Fibroblast of skin of right biceps (primary cell): Measurements from ENCODE around the gene CCDC15.
A peak's percentile ranks its signal among the peaks of the same experiment; 100 is the strongest.
"Not testable (repeated sequence)": the region's sequence is repeated elsewhere in the genome, so short reads cannot be mapped to it uniquely, and the experiment has no call there.

Experiments used
- DNase-seq: peaks from one replicate; pipeline ENCODE4 v3.0.0-alpha.2; 2013

CCDC15 gene

GRCh38 chr11:125016413-125016812 lies 62.4 kb downstream of the CCDC15 start:
- DNase-seq, result no peak

GRCh38 chr11:125020342-125020741 lies 66.3 kb downstream of the CCDC15 start:
- no peak for DNase-seq

- DNase-seq, result no peak
Measured at GRCh38 chr11:125022551-125022950, 68.5 kb downstream of the CCDC15 start.

- DNase-seq, result no peak
Measured at GRCh38 chr11:125025968-125026367, 72.0 kb downstream of the CCDC15 start.

- DNase-seq, result not testable (repeated sequence)
Measured at GRCh38 chr11:125029431-125029830, 75.4 kb downstream of the CCDC15 start.

GRCh38 chr11:125036933-125037332 lies 82.9 kb downstream of the CCDC15 start:
- peak; percentile 89 for DNase-seq

GRCh38 chr11:125049164-125049792 lies 95.3 kb downstream of the CCDC15 start:
- DNase-seq, result no peak

GRCh38 chr11:125052047-125052446 lies 98.0 kb downstream of the CCDC15 start:
- no peak for DNase-seq

- DNase-seq, result no peak
Measured at GRCh38 chr11:125053167-125053566, 99.2 kb downstream of the CCDC15 start.

- no peak for DNase-seq
Measured at GRCh38 chr11:125055107-125055715, 101.2 kb downstream of the CCDC15 start.

- not testable (repeated sequence) for DNase-seq
Measured at GRCh38 chr11:125056111-125056510, 102.1 kb downstream of the CCDC15 start.

- DNase-seq, result no peak
Measured at GRCh38 chr11:125056931-125057692, 103.1 kb downstream of the CCDC15 start.

GRCh38 chr11:125057693-125058016 lies 103.7 kb downstream of the CCDC15 start:
- DNase-seq, result no peak

GRCh38 chr11:125061281-125061680 lies 107.3 kb downstream of the CCDC15 start:
- no peak for DNase-seq

- DNase-seq, result no peak
Measured at GRCh38 chr11:125062218-125062930, 108.4 kb downstream of the CCDC15 start.

- peak; percentile 52 for DNase-seq
Measured at GRCh38 chr11:125062931-125063428, 109.0 kb downstream of the CCDC15 start, which contains the start of gene SLC37A2. Gene SLC37A2, plus strand, starts transcription at chr11:125063305. Its CDS starts 63 bp downstream, at chr11:125063368.

- no peak for DNase-seq
Measured at GRCh38 chr11:125063429-125064043, 109.5 kb downstream of the CCDC15 start.

- DNase-seq, result no peak
Measured at GRCh38 chr11:125064070-125064469, 110.1 kb downstream of the CCDC15 start.

GRCh38 chr11:125068368-125068767 lies 114.4 kb downstream of the CCDC15 start:
- no peak for DNase-seq

GRCh38 chr11:125069008-125069407 lies 115.0 kb downstream of the CCDC15 start:
- DNase-seq, result no peak

GRCh38 chr11:125069796-125070195 lies 115.8 kb downstream of the CCDC15 start:
- DNase-seq, result peak; percentile 24

- peak; percentile 28 for DNase-seq
Measured at GRCh38 chr11:125070699-125071254, 116.8 kb downstream of the CCDC15 start.
